Measurements from ENCODE around the gene NDST3. TPM values are rescaled to one million over a fixed set of nuclear protein-coding genes. Genes with fewer than 3 reads are reported as not detected.
A peak's percentile ranks its signal among the peaks of the same experiment; 100 is the strongest.

NDST3 gene
- total RNA-seq, 1 donor from 2014 or later = 5.7 TPM

DNA sequence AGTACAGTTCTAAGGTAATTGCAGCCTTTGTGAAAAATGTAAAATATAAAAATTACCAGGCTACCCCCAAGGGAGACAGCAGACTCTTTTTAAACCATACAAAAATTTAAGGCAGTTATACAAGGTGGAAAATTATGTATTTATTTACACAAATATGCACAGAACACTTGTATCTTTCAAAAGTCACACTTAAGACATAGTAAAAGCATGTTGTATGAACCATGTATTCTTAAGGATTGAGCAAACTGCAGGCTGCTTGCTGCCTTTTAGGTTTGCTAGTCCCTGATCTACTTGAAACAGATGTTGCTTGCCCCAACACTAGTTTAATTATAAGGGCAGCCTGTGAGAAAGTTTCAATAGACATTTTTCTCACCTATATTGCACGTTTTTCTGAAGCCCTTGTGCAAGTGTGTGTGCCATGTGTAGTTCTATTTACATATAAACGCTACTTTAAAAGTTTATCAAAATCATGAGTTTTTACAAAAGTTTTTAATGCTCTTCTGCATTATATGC lies 245.7 kb downstream of the NDST3 start:
- H3K27me3 Mint-ChIP-seq (ENCODE audit: low read depth) = no peaks in the 10 kb centered on the region
- DNase-seq (ENCODE audit: low read depth, low spot score) = no peak
- H3K36me3 Mint-ChIP-seq (ENCODE audit: low read depth) = peaks cover 11% of the 10 kb centered on the region
- H3K27ac Mint-ChIP-seq (ENCODE audit: unreplicated experiment) = no peak overlapping the region
- H3K4me3 Mint-ChIP-seq = peak overlapping the region; percentile 91
- peaks cover 40% of the 10 kb centered on the region for H3K4me1 Mint-ChIP-seq
- no peak for TF ChIP-seq CTCF (conservative IDR thresholded peaks at IDR 0.05)
- no peaks in the 10 kb centered on the region for H3K9me3 Mint-ChIP-seq

- DNase-seq (ENCODE audit: low read depth, low spot score) = peak; percentile 28
- Mint-ChIP-seq H3K27me3 (ENCODE audit: low read depth) (no peaks in the 10 kb centered on the region), H3K4me1 (peaks cover 40% of the 10 kb centered on the region), H3K9me3 (no peaks in the 10 kb centered on the region), H3K4me3 (peak overlapping the region; percentile 91), H3K36me3 (ENCODE audit: low read depth) (peaks cover 11% of the 10 kb centered on the region), H3K27ac (ENCODE audit: unreplicated experiment) (peak overlapping the region; percentile 68)
- peak; percentile 77 for TF ChIP-seq CTCF (conservative IDR thresholded peaks at IDR 0.05)
These were observed 246.4 kb downstream of the NDST3 start for GRCh38 chr4:118280501-118281218.

GRCh38 chr4:118281611-118282442 lies 247.5 kb downstream of the NDST3 start:
- peaks cover 45% of the 10 kb centered on the region for H3K4me1 Mint-ChIP-seq
- H3K4me3 Mint-ChIP-seq = peak overlapping the region; percentile 68
- TF ChIP-seq CTCF (conservative IDR thresholded peaks at IDR 0.05) = no peak
- no peaks in the 10 kb centered on the region for H3K27me3 Mint-ChIP-seq (ENCODE audit: low read depth)
- no peaks in the 10 kb centered on the region for H3K9me3 Mint-ChIP-seq
- H3K36me3 Mint-ChIP-seq (ENCODE audit: low read depth) = peaks cover 11% of the 10 kb centered on the region
- no peak for DNase-seq (ENCODE audit: low read depth, low spot score)
- H3K27ac Mint-ChIP-seq (ENCODE audit: unreplicated experiment) = peak overlapping the region; percentile 67

DNA sequence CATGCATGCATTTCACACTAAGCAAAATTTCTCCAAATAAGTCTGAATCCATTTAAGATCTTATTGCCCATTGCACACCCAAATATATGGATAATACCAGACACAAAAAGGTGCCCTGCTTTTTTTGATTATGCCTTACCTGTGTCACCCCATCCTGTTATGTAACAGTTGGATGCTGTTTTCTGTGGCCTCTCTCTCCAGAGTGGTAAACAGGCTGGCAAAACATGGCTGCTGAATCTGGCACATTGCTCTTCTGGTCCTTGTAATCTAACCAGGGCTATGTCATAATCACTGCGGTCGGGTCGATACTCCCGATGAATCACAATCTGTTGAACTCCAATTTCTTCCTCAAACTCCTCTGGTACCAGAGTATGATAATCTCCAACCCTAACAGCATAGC lies 248.4 kb downstream of the NDST3 start:
- peaks cover 11% of the 10 kb centered on the region for H3K36me3 Mint-ChIP-seq (ENCODE audit: low read depth)
- H3K27me3 Mint-ChIP-seq (ENCODE audit: low read depth) = no peaks in the 10 kb centered on the region
- H3K27ac Mint-ChIP-seq (ENCODE audit: unreplicated experiment) = no peak overlapping the region
- DNase-seq (ENCODE audit: low read depth, low spot score) = no peak
- TF ChIP-seq CTCF (conservative IDR thresholded peaks at IDR 0.05) = no peak
- no peaks in the 10 kb centered on the region for H3K9me3 Mint-ChIP-seq
- peak overlapping the region; percentile 38 for H3K4me3 Mint-ChIP-seq
- H3K4me1 Mint-ChIP-seq = peaks cover 45% of the 10 kb centered on the region

- TF ChIP-seq CTCF (conservative IDR thresholded peaks at IDR 0.05) = no peak
- Mint-ChIP-seq H3K9me3 (no peaks in the 10 kb centered on the region), H3K27me3 (ENCODE audit: low read depth) (no peaks in the 10 kb centered on the region), H3K4me3 (no peak overlapping the region), H3K4me1 (peaks cover 32% of the 10 kb centered on the region), H3K27ac (ENCODE audit: unreplicated experiment) (no peak overlapping the region), H3K36me3 (ENCODE audit: low read depth) (peaks cover 10% of the 10 kb centered on the region)
- DNase-seq (ENCODE audit: low read depth, low spot score) = no peak
These were observed 249.9 kb downstream of the NDST3 start for GRCh38 chr4:118284169-118284568.

All from neural crest cell (in vitro differentiated cells).